Measurements from ENCODE around the gene PRKCG.

DNA sequence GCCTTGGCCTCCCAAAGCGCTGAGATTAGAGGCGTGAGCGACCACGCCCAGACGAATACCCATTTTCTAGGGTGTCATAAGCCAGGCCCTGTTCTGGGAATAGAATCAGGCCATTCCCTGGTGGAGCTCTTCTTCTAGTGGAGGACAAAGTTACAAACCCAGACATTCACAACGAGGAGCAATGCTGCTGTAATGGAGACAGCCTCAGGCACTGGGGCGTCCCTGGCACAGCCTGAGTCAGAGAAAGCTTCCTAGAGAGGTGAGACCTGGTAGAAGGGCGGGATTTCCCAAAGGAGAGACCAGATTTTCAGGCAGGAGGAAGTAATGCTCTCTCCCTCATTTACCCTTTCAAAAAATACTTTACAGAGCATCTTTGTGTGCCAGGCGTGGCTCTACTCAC lies 12.7 kb downstream of the PRKCG start:
- TF ChIP-seq, protein P1, sequence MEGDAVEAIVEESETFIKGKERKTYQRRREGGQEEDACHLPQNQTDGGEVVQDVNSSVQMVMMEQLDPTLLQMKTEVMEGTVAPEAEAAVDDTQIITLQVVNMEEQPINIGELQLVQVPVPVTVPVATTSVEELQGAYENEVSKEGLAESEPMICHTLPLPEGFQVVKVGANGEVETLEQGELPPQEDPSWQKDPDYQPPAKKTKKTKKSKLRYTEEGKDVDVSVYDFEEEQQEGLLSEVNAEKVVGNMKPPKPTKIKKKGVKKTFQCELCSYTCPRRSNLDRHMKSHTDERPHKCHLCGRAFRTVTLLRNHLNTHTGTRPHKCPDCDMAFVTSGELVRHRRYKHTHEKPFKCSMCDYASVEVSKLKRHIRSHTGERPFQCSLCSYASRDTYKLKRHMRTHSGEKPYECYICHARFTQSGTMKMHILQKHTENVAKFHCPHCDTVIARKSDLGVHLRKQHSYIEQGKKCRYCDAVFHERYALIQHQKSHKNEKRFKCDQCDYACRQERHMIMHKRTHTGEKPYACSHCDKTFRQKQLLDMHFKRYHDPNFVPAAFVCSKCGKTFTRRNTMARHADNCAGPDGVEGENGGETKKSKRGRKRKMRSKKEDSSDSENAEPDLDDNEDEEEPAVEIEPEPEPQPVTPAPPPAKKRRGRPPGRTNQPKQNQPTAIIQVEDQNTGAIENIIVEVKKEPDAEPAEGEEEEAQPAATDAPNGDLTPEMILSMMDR (conservative IDR thresholded peaks at IDR 0.05) = no peak
- no peak for TF ChIP-seq ZFX (IDR thresholded peaks at IDR 0.05)
